ENCODE data around the gene TMEM245. TPM values are rescaled to one million over a fixed set of nuclear protein-coding genes. Genes with fewer than 3 reads are reported as not detected.

The TMEM245 gene
- total and polyA plus RNA-seq, 2 of the 13 experiments (the other 11 are each of a cell fraction or from before 2014, with no cell fraction given), result 53.5 to 55.4 TPM

DNA sequence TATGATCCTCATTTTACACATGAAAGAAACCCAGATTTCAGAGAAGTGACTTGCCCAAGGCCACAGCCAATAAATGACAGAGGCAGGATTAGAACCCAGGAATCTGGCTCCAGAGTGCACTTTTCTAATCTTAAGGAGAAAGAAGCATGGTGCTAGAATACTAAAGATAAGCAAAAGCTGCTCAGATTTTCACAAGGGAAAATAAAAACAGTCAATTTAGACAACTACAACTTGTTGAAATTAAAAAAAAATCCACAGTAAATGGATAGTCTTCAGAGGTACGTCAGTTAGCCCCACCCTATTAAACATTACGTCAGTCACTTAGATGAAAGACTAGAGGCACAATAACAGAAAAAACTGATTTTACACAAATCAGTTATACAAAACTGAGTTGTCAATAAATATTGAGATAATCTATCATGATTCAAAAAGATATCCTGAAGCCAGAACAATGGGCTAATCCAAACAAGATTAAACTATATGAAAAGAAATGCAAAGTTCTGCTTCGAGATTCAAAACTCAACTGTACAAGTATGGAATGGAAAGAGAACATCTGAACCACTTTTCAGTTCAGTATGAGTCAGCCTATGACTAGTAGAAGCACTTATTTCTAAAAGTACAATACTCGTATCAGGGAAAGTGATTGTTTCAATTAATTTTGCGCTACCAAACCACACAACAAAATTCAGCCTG, 9.3 kb downstream of the TMEM245 start:
- FAIRE-seq, result no peak
- no TSS peak for BruUV-seq (replicated peaks)

More for the DNA sequence above, 9.3 kb downstream of the TMEM245 start:
- DNase-seq (ENCODE audit: low spot score), result no peak
- Histone ChIP-seq H3K9me3 (ENCODE audit: low read length) (no peaks in the 10 kb centered on the region), H3K4me3 (replicated peaks in 1 of 3; ENCODE audit: insufficient read depth in 1 of 3, low read depth in 2 of 3, low read length in 3 of 3) (no peak overlapping the region), H3K9ac (ENCODE audit: insufficient read depth, low read depth, low read length) (no peak overlapping the region), H2AFZ (ENCODE audit: low read length) (no peak overlapping the region), H3K4me1 (ENCODE audit: insufficient read depth, low read length) (peaks cover 85% of the 10 kb centered on the region), H3K36me3 (replicated peaks in 1 of 2; ENCODE audit: control insufficient read depth in 1 of 2, insufficient read depth in 2 of 2, low read length in 2 of 2) (peaks cover 0 to 3% of the 10 kb centered on the region in 2 experiments; a peak in 1 of 5 replicates), H3K4me2 (ENCODE audit: low read depth, low read length) (0 out of 2 replicates have a peak overlapping the region, but pooled peaks have one; percentile 2), H3K27ac (ENCODE audit: extremely low read length, insufficient read depth, low read length) (peak overlapping the region; percentile 15), H3K27me3 (ENCODE audit: control insufficient read depth in 1 of 2, insufficient read depth in 2 of 2, low read length in 2 of 2) (no peaks in the 10 kb centered on the region), H4K20me1 (ENCODE audit: insufficient read depth, low read length) (peaks cover 2% of the 10 kb centered on the region; the same call in 1 of the 2 replicates), H3K79me2 (ENCODE audit: insufficient read depth, low read length) (peaks cover 95% of the 10 kb centered on the region)
- TF ChIP-seq ZNF33B (CRISPR knock-in tag; IDR thresholded peaks at IDR 0.05) (no peak), ZNF251 (CRISPR knock-in tag; IDR thresholded peaks at IDR 0.05) (no peak), HHEX (CRISPR knock-in tag; IDR thresholded peaks at IDR 0.05) (no peak), ZNF781 (CRISPR knock-in tag; IDR thresholded peaks at IDR 0.05; ENCODE audit: borderline replicate concordance, not compliant biosample characterization) (no peak), ZNF775 (CRISPR knock-in tag; IDR thresholded peaks at IDR 0.05; ENCODE audit: borderline replicate concordance) (no peak), ZNF501 (CRISPR knock-in tag; IDR thresholded peaks at IDR 0.05) (no peak), ATF7 (IDR thresholded peaks at IDR 0.05) (no peak), ATF7 (CRISPR knock-in tag; IDR thresholded peaks at IDR 0.05) (no peak), PCBP1 (IDR thresholded peaks at IDR 0.05; ENCODE audit: borderline replicate concordance, low read depth, low read length) (no peak), KLF13 (CRISPR knock-in tag; IDR thresholded peaks at IDR 0.05) (no peak), SOX13 (IDR thresholded peaks at IDR 0.05) (no peak), SOX13 (CRISPR knock-in tag; conservative IDR thresholded peaks at IDR 0.05 in 1 of 2, IDR thresholded peaks at IDR 0.05 in 1 of 2) (no peak)
- TF ChIP-seq, protein P1, sequence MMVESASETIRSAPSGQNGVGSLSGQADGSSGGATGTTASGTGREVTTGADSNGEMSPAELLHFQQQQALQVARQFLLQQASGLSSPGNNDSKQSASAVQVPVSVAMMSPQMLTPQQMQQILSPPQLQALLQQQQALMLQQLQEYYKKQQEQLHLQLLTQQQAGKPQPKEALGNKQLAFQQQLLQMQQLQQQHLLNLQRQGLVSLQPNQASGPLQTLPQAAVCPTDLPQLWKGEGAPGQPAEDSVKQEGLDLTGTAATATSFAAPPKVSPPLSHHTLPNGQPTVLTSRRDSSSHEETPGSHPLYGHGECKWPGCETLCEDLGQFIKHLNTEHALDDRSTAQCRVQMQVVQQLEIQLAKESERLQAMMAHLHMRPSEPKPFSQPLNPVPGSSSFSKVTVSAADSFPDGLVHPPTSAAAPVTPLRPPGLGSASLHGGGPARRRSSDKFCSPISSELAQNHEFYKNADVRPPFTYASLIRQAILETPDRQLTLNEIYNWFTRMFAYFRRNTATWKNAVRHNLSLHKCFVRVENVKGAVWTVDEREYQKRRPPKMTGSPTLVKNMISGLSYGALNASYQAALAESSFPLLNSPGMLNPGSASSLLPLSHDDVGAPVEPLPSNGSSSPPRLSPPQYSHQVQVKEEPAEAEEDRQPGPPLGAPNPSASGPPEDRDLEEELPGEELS (CRISPR knock-in tag; IDR thresholded peaks at IDR 0.05), result no peak
- TF ChIP-seq, protein P2, sequence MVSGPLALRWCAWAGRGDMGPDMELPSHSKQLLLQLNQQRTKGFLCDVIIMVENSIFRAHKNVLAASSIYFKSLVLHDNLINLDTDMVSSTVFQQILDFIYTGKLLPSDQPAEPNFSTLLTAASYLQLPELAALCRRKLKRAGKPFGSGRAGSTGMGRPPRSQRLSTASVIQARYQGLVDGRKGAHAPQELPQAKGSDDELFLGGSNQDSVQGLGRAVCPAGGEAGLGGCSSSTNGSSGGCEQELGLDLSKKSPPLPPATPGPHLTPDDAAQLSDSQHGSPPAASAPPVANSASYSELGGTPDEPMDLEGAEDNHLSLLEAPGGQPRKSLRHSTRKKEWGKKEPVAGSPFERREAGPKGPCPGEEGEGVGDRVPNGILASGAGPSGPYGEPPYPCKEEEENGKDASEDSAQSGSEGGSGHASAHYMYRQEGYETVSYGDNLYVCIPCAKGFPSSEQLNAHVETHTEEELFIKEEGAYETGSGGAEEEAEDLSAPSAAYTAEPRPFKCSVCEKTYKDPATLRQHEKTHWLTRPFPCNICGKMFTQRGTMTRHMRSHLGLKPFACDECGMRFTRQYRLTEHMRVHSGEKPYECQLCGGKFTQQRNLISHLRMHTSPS (CRISPR knock-in tag; IDR thresholded peaks at IDR 0.05; ENCODE audit: low read depth), result no peak
- intact Hi-C loops (cut with micrococcal nuclease; ENCODE audit: unreplicated experiment) (loop anchor here (10.0 kb wide), 2 partner anchors 76 to 214 kb away; partner anchors contain the start of gene EPB41L4B), in situ Hi-C loops (cut with HindIII; ENCODE audit: extremely low pct_ligation_motif_present, low pct_unique_long_range_greater_than_20kb) (no loop called here)
- WGBS (ENCODE audit: low lambda C conversion rate), result 86% methylated on average over 5 of the region's 5 CpGs
- ATAC-seq, result no peak
- ChIA-PET CTCF (ENCODE audit: low intra/inter-chr PET ratio, low total read pairs) (no interaction called here), POLR2A (interaction anchor here (0.9 to 1.0 kb wide), 2 partner anchors 9 to 14 kb away, joined by 3 to 5 read pairs; partner anchors contain the start of gene TMEM245)

All from HepG2 (cell line).